ENCODE results near the gene RFK. TPM values are rescaled to one million over a fixed set of nuclear protein-coding genes. Genes with fewer than 3 reads are reported as not detected.

The RFK gene
- total RNA-seq, 1 donor from 2014 or later = 26.8 TPM

- no peaks in the 10 kb centered on the region for H3K27me3 ChIP-seq (ENCODE audit: insufficient read depth, low read length)
- Mint-ChIP-seq H3K4me3 (ENCODE audit: unreplicated experiment) (no peak overlapping the region), H3K36me3 (ENCODE audit: low read depth, unreplicated experiment) (no peaks in the 10 kb centered on the region), H3K4me1 (ENCODE audit: low read depth, unreplicated experiment) (peaks cover 8% of the 10 kb centered on the region), H3K27ac (ENCODE audit: unreplicated experiment) (peak overlapping the region; percentile 5), H3K27me3 (ENCODE audit: low read depth, unreplicated experiment) (no peaks in the 10 kb centered on the region), H3K9me3 (ENCODE audit: unreplicated experiment) (no peaks in the 10 kb centered on the region)
- no peaks in the 10 kb centered on the region for H3K36me3 ChIP-seq (ENCODE audit: insufficient read depth, low read length)
- no peaks in the 10 kb centered on the region for H3K9me3 ChIP-seq (ENCODE audit: insufficient read depth, low read depth, low read length)
- FAIRE-seq = no peak
- H3K27ac ChIP-seq (ENCODE audit: low read depth, low read length) = no peak overlapping the region
- H3K9ac ChIP-seq (ENCODE audit: low read length) = no peak overlapping the region
- DNase-seq (ENCODE audit: low read depth) = no peak
- no peaks in the 10 kb centered on the region for H3K79me2 ChIP-seq (ENCODE audit: insufficient read depth, low read length)
- H2AFZ ChIP-seq (ENCODE audit: low read depth, low read length) = no peak overlapping the region
- TF ChIP-seq EZH2 (IDR thresholded peaks at IDR 0.05; ENCODE audit: insufficient read depth, low read length) (no peak), CTCF (IDR thresholded peaks at IDR 0.05; ENCODE audit: insufficient read depth, low read depth, low read length) (no peak)
- H4K20me1 ChIP-seq (ENCODE audit: insufficient read depth, low read length) = no peaks in the 10 kb centered on the region
- no peak overlapping the region for H3K4me3 ChIP-seq (ENCODE audit: insufficient read depth, low read depth, low read length)
- peaks cover 7% of the 10 kb centered on the region for H3K4me1 ChIP-seq (ENCODE audit: insufficient read depth, low read length)
- no peak overlapping the region for H3K4me2 ChIP-seq (ENCODE audit: low read length)
Observed at GRCh38 chr9:76400534-76401096, 6.4 kb upstream of the RFK start.

GRCh38 chr9:76399856-76400255 lies 5.6 kb upstream of the RFK start:
- H3K27ac ChIP-seq (ENCODE audit: low read depth, low read length) = no peak overlapping the region
- TF ChIP-seq CTCF (IDR thresholded peaks at IDR 0.05; ENCODE audit: insufficient read depth, low read depth, low read length) (no peak), EZH2 (IDR thresholded peaks at IDR 0.05; ENCODE audit: insufficient read depth, low read length) (no peak)
- no peaks in the 10 kb centered on the region for H3K36me3 ChIP-seq (ENCODE audit: insufficient read depth, low read length)
- no peaks in the 10 kb centered on the region for H4K20me1 ChIP-seq (ENCODE audit: insufficient read depth, low read length)
- peaks cover 11% of the 10 kb centered on the region for H3K4me1 Mint-ChIP-seq (ENCODE audit: low read depth, unreplicated experiment)
- no peaks in the 10 kb centered on the region for H3K79me2 ChIP-seq (ENCODE audit: insufficient read depth, low read length)
- H2AFZ ChIP-seq (ENCODE audit: low read depth, low read length) = no peak overlapping the region
- H3K27me3 Mint-ChIP-seq (ENCODE audit: low read depth, unreplicated experiment) = no peaks in the 10 kb centered on the region
- H3K9me3 ChIP-seq (ENCODE audit: insufficient read depth, low read depth, low read length) = no peaks in the 10 kb centered on the region
- FAIRE-seq = no peak
- H3K4me3 ChIP-seq (ENCODE audit: insufficient read depth, low read depth, low read length) = no peak overlapping the region
- no peaks in the 10 kb centered on the region for H3K27me3 ChIP-seq (ENCODE audit: insufficient read depth, low read length)
- no peaks in the 10 kb centered on the region for H3K9me3 Mint-ChIP-seq (ENCODE audit: unreplicated experiment)
- peaks cover 9% of the 10 kb centered on the region for H3K4me1 ChIP-seq (ENCODE audit: insufficient read depth, low read length)
- no peak overlapping the region for H3K9ac ChIP-seq (ENCODE audit: low read length)
- H3K36me3 Mint-ChIP-seq (ENCODE audit: low read depth, unreplicated experiment) = no peaks in the 10 kb centered on the region
- no peak for DNase-seq (ENCODE audit: low read depth)
- no peak overlapping the region for H3K4me2 ChIP-seq (ENCODE audit: low read length)
- no peak overlapping the region for H3K4me3 Mint-ChIP-seq (ENCODE audit: unreplicated experiment)
- H3K27ac Mint-ChIP-seq (ENCODE audit: unreplicated experiment) = no peak overlapping the region

GRCh38 chr9:76396597-76396996 lies 2.4 kb upstream of the RFK start:
- Histone ChIP-seq H2AFZ (ENCODE audit: low read depth, low read length) (no peak overlapping the region), H3K79me2 (ENCODE audit: insufficient read depth, low read length) (peaks cover 20% of the 10 kb centered on the region), H3K4me2 (ENCODE audit: low read length) (no peak overlapping the region), H3K27ac (ENCODE audit: low read depth, low read length) (no peak overlapping the region), H3K27me3 (ENCODE audit: insufficient read depth, low read length) (no peaks in the 10 kb centered on the region), H3K36me3 (ENCODE audit: insufficient read depth, low read length) (no peaks in the 10 kb centered on the region), H3K4me1 (ENCODE audit: insufficient read depth, low read length) (peaks cover 8% of the 10 kb centered on the region), H3K9me3 (ENCODE audit: insufficient read depth, low read depth, low read length) (no peaks in the 10 kb centered on the region), H4K20me1 (ENCODE audit: insufficient read depth, low read length) (no peaks in the 10 kb centered on the region), H3K4me3 (ENCODE audit: insufficient read depth, low read depth, low read length) (no peak overlapping the region), H3K9ac (ENCODE audit: low read length) (no peak overlapping the region)
- TF ChIP-seq EZH2 (IDR thresholded peaks at IDR 0.05; ENCODE audit: insufficient read depth, low read length) = no peak
- no peak for TF ChIP-seq CTCF (IDR thresholded peaks at IDR 0.05; ENCODE audit: insufficient read depth, low read depth, low read length)
- H3K27ac Mint-ChIP-seq (ENCODE audit: unreplicated experiment) = no peak overlapping the region
- peaks cover 9% of the 10 kb centered on the region for H3K4me1 Mint-ChIP-seq (ENCODE audit: low read depth, unreplicated experiment)
- no peaks in the 10 kb centered on the region for H3K9me3 Mint-ChIP-seq (ENCODE audit: unreplicated experiment)
- no peak overlapping the region for H3K4me3 Mint-ChIP-seq (ENCODE audit: unreplicated experiment)
- no peaks in the 10 kb centered on the region for H3K27me3 Mint-ChIP-seq (ENCODE audit: low read depth, unreplicated experiment)
- FAIRE-seq (no peak), DNase-seq (ENCODE audit: low read depth) (no peak)
- no peaks in the 10 kb centered on the region for H3K36me3 Mint-ChIP-seq (ENCODE audit: low read depth, unreplicated experiment)
